Left lung (tissue), 10 donors: Measurements from ENCODE around the gene ITPA. TPM values are rescaled to one million over a fixed set of nuclear protein-coding genes. Genes with fewer than 3 reads are reported as not detected.

ENCODE experiments used
- ATAC-seq: fragments of 200-7000 bp; cut with Tn5 transposase; one replicate; pipeline ENCODE4 v1.9.1; 2020; ENCODE audit warnings: moderate library complexity
- DNase-seq, 4 donors: peaks; one replicate each; pipeline ENCODE4 v3.0.0-alpha.2; 2013 to 2020
- H3K27ac ChIP-seq, 2 donors: fragments of 200-600 bp; sonication (generic) in 1 of 2; one replicate each; pipeline versions ENCODE4 v1.5.0 to v1.8.0; 2020 to 2021
- H3K27me3 ChIP-seq, 2 donors: fragments of 200-600 bp; sonication (generic) in 1 of 2; one replicate each; pipeline versions ENCODE4 v1.5.0 to v1.8.0; 2020 to 2021
- H3K36me3 ChIP-seq, 2 donors: fragments of 200-600 bp; sonication (generic) in 1 of 2; one replicate each; pipeline versions ENCODE4 v1.5.0 to v1.8.0; 2020 to 2021
- H3K4me1 ChIP-seq, 2 donors: fragments of 200-600 bp; one replicate each; pipeline ENCODE4 v1.8.0; 2021
- H3K4me3 ChIP-seq, 2 donors: fragments of 200-600 bp; sonication (generic) in 1 of 2; one replicate each; pipeline versions ENCODE4 v1.5.0 to v1.8.0; 2020 to 2021; ENCODE audit warnings: mild to moderate bottlenecking in 1 of 2
- H3K9me3 ChIP-seq, 2 donors: fragments of 200-600 bp; sonication (generic) in 1 of 2; one replicate each; pipeline versions ENCODE4 v1.5.0 to v1.8.0; 2020 to 2021
- intact Hi-C, 2 donors: fragments of 100-400 bp; cut with DNase I; formaldehyde crosslinking; loops; one replicate each; pipeline versions ENCODE4 v1.11.2 to v1.14.2; 2022
- polyA plus RNA-seq, 6 donors: library from polyadenylated mRNA; unstranded; fragments of 120-200 nt; gene quantifications; one replicate each; pipeline ENCODE4 v1.2.1, GENCODE V29; 2013; ENCODE audit not compliant: insufficient read length in 6 of 6
- total RNA-seq, 2 donors: library from RNA; stranded (reverse); fragmentation: NEBNext Ultra II Directional; extraction: Animal tissue kit (Norgen Biotek cat#: 25700); gene quantifications; one replicate each; pipeline ENCODE4 v1.2.1, GENCODE V29; 2021
- TF ChIP-seq, protein P1 (sequence below), 2 donors: fragments of 200-600 bp; sonication (generic) in 1 of 2; IDR thresholded peaks; one replicate each; pipeline versions ENCODE4 v1.5.0 to v1.8.0; 2021; ENCODE audit warnings: antibody characterized with exemption in 2 of 2
- donor health status: DM: no; HTN: yes; CAD: no.
- donor health status: DM: no; HTN: no; CAD: no.

ITPA gene
- total and polyA plus RNA-seq, 8 donors: 43.5 to 63.7 (median 50.8) TPM

DNA sequence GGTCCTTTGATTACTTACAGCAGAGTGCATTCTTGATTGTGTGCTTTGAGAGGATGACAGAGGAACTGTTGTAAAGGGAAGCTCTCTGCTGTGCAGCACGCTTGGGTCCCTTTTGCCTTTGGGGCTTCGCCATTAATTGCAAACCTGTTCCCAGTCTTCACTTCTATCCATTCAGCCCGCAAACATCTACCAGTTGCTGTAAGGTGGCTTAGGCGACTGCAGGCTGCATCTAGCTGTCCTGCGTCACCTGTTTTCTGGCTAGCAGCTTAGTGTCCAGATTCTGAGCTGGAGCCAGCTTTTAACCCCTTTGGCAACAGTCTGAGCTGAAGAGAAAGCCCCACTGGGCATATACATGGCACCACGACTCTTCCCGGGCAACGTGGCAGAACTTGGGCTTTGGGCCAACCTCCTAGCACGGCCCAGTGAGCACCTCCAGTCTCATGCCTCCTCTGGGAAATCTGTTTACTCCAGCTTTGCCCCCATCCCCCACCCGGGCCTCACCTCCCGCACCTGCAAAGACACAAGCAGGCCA, 47.2 kb upstream of the ITPA start:
- TF ChIP-seq, protein P1, sequence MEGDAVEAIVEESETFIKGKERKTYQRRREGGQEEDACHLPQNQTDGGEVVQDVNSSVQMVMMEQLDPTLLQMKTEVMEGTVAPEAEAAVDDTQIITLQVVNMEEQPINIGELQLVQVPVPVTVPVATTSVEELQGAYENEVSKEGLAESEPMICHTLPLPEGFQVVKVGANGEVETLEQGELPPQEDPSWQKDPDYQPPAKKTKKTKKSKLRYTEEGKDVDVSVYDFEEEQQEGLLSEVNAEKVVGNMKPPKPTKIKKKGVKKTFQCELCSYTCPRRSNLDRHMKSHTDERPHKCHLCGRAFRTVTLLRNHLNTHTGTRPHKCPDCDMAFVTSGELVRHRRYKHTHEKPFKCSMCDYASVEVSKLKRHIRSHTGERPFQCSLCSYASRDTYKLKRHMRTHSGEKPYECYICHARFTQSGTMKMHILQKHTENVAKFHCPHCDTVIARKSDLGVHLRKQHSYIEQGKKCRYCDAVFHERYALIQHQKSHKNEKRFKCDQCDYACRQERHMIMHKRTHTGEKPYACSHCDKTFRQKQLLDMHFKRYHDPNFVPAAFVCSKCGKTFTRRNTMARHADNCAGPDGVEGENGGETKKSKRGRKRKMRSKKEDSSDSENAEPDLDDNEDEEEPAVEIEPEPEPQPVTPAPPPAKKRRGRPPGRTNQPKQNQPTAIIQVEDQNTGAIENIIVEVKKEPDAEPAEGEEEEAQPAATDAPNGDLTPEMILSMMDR (IDR thresholded peaks at IDR 0.05): no peak

GRCh38 chr20:3163099-3164042, 45.9 kb upstream of the ITPA start:
- Histone ChIP-seq H3K36me3 (no peaks in the 10 kb centered on the region), H3K27ac (no peak overlapping the region), H3K27me3 (peaks cover 0 to 26% of the 10 kb centered on the region in 2 donors), H3K9me3 (no peaks in the 10 kb centered on the region), H3K4me1 (peaks cover 6 to 26% of the 10 kb centered on the region in 2 donors), H3K4me3 (no peak overlapping the region)
- TF ChIP-seq, protein P1 (IDR thresholded peaks at IDR 0.05): no peak
- no peak for DNase-seq
- intact Hi-C loops: no loop called here
- no peak for ATAC-seq

More for the DNA sequence above, 47.2 kb upstream of the ITPA start:
- Histone ChIP-seq H3K27ac (no peak overlapping the region), H3K27me3 (peaks cover 0 to 14% of the 10 kb centered on the region in 2 donors), H3K36me3 (no peaks in the 10 kb centered on the region), H3K4me3 (no peak overlapping the region), H3K9me3 (no peaks in the 10 kb centered on the region), H3K4me1 (peaks cover 15 to 38% of the 10 kb centered on the region in 2 donors)
- DNase-seq (no peak), ATAC-seq (no peak)
- intact Hi-C loops: no loop called here

GRCh38 chr20:3164043-3164762, 45.1 kb upstream of the ITPA start:
- H3K4me3 ChIP-seq: no peak overlapping the region
- intact Hi-C loops: no loop called here

GRCh38 chr20:3164763-3165410, 44.4 kb upstream of the ITPA start:
- peaks cover 0 to 18% of the 10 kb centered on the region in 2 donors for H3K4me1 ChIP-seq
- peaks cover 0 to 37% of the 10 kb centered on the region in 2 donors for H3K27me3 ChIP-seq
- H3K4me3 ChIP-seq: no peak overlapping the region
- H3K9me3 ChIP-seq: no peaks in the 10 kb centered on the region
- no peaks in the 10 kb centered on the region for H3K36me3 ChIP-seq
- TF ChIP-seq, protein P1 (IDR thresholded peaks at IDR 0.05): no peak
- DNase-seq (no peak), ATAC-seq (no peak)
- intact Hi-C loops: no loop called here
- no peak overlapping the region for H3K27ac ChIP-seq

More at GRCh38 chr20:3164043-3164762, 45.1 kb upstream of the ITPA start:
- peaks cover 0 to 35% of the 10 kb centered on the region in 2 donors for H3K27me3 ChIP-seq
- H3K4me1 ChIP-seq: peaks cover 0 to 19% of the 10 kb centered on the region in 2 donors
- DNase-seq: no peak
- TF ChIP-seq, protein P1 (IDR thresholded peaks at IDR 0.05): no peak
- ATAC-seq: no peak
- no peaks in the 10 kb centered on the region for H3K36me3 ChIP-seq
- no peaks in the 10 kb centered on the region for H3K9me3 ChIP-seq
- no peak overlapping the region for H3K27ac ChIP-seq
